IPS-NIHi11 (cell line): ENCODE results near the gene IER5L.

Experiments
- DNase-seq: peaks from one replicate; pipeline ENCODE4 v3.0.0; 2012; ENCODE audit warnings: mixed read lengths, low spot score

The IER5L gene

GRCh38 chr9:129160712-129161533, 17.1 kb downstream of the IER5L start:
- DNase-seq, result no peak

DNA sequence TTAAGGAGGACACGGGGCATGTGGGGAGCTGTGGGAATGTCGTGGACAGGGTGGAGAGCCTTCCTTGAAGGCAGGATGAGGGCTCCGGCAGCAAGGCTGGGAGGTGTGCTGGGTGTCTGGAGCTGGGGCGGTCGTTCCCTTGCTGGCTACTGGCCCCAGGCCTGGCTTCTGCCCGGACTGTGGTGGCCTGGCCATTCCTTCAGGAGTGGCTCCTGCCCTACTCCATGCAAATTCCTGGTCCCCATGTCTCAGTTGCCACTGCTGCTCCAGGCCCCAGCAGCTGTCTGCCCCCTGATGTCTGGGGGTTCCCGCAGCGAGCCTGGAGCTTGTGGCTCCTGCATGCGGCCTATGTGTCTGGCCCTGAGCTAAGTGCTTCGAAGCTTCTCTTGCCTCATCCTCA, 21.9 kb downstream of the IER5L start:
- no peak for DNase-seq

DNA sequence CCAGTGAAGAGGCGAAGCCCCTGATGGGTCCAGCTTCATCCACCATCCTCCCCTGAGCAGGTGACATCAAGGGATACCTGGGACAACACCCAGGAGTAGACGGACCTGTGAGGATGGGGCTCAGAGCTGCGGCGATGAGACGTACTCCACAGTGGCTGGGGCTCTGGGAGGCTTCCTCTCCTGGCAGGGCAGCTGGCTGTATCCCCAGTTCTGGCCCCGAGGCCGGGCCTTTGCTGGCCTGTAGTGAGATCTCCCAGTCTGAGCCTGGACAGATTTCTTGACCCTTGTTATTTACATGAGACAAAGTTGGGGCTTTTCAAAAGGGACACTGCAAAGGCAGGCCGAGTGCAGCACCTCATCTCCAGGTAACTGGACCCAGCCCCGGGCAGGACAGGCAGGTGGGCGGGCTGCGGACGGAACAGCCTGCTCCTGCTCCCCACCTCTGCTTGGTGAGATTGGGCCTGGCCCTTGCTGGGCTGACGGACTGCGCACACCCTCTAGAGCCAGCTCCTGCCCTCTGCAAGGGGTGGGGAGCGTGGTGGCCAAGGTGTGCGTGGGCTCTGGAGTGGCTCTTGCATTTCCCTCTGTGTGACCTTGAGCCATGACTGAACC, 23.1 kb downstream of the IER5L start:
- no peak for DNase-seq

DNA sequence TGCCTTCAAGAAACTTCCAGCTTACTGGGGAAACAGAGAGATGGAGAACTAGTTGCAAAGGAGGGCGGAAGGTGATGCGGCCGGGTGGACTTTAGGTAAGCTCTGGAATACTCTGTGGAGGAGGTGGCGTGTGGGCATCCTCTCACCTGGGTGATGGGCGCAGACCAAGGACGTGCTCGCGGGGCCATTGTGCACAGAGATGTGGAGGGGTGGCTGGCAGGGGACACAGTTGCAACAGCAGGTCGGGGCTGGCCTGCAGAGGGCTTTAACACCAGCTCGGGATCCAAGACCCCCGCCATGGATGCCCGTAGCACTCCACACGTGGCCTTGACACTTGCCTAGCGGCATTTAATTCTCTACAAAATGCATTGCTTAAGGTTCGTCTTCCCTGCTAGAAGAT, 26.6 kb downstream of the IER5L start:
- no peak for DNase-seq

- no peak for DNase-seq
Measured at GRCh38 chr9:129150672-129151211, 27.3 kb downstream of the IER5L start.

DNA sequence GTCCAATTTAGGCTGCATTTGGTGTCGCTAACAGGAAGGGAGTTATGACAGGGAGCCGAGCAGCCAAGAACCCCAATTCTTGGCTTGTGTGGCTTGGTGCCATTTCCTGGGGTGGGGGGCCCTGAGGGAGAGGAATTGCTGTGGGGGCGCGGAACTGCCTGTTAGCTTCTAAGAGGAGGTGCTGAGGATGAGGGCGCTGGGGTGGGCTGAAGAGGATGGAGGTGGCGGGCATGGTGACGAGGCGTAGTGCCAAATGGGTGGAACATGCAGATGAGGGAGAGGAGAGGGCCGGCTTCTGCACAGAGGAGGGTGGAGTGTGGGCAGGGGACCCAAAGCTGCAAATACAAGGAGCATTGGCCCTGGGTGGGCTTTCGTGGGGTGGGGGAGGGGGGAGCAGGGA, 27.9 kb downstream of the IER5L start:
- no peak for DNase-seq

GRCh38 chr9:129149442-129149841, 28.6 kb downstream of the IER5L start:
- no peak for DNase-seq

DNA sequence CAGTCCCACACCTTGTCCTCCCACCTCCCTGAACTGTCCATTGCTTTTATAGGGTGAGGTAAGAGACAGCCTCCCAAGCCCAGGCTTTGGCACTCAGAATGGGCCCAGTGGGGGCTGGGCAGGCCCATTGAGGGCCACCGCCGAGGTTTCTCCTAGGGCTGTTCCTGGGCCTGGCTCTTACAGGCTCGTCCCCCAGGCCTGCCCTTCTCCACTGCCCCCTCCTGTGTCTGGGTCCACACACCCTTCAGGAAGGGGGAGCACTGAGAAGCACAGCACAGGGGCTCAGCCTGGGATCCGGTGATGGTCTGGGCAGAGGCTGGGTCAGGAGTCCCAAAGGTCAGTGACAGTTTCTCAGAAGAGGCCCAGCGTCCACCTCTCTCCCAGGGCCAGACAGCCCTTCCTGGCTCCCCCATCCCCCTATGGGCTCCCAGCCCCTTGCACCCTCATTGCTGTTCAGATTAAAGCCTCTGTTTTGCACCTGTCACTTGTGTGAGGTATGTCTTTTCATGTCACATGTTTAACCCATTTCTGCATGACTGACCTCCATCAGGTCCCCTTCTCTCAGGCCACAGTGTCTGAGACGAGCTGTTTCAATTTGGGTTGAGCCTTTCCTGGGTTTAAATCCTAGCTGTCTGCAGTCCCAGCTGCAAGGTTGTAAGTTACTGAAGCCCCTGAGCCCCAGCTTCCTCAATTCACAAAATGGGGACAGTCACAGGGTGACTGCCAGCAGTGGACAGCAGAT, 29.4 kb downstream of the IER5L start:
- no peak for DNase-seq

- DNase-seq, result no peak
Measured at GRCh38 chr9:129146441-129146941, 31.6 kb downstream of the IER5L start.

DNA sequence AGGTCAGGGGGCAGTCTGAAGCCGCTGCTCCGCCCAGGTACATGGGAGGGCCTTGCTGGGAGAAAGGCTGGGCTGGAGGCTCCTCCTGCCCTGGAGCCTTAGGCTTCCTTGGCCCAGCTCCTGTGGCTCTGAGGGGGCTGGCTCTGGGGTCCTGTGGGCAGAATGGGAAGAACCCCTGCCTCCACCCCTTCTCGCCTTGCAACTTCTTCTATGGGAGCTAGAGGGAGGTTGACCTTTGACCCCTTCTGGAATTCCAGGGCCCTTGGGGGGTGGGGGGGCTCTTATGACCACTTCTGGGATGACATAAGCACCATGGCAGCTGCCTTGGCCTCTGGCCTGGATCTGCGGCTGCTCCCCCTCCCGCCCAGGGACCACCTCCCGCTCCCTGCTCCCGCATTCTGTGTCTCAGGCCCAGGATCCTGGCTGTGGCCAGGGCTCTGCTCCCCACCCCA, 32.2 kb downstream of the IER5L start:
- peak; percentile 90 for DNase-seq

DNA sequence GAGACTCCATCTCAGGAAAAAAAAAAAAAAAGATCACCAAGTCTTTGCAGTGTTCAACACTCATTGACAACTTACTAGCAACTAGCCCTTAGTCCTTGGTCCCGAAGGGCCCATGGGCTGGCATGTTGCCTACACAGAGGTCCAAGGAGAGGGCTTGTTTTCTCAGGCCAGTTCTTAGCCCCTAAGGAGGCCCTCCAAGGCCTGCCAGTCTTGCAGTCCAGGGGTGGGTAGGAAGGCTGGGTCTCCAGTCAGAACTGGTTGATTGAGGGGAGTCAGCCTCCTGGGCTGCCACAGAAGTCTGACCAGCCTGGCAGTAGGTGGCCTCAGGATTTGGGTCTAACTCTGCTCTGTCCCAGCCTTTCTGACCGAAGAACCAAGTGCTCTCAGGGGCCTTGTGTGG, 32.7 kb downstream of the IER5L start:
- DNase-seq, result no peak

GRCh38 chr9:129143031-129143927, 34.8 kb downstream of the IER5L start:
- DNase-seq, result peak; percentile 80

DNA sequence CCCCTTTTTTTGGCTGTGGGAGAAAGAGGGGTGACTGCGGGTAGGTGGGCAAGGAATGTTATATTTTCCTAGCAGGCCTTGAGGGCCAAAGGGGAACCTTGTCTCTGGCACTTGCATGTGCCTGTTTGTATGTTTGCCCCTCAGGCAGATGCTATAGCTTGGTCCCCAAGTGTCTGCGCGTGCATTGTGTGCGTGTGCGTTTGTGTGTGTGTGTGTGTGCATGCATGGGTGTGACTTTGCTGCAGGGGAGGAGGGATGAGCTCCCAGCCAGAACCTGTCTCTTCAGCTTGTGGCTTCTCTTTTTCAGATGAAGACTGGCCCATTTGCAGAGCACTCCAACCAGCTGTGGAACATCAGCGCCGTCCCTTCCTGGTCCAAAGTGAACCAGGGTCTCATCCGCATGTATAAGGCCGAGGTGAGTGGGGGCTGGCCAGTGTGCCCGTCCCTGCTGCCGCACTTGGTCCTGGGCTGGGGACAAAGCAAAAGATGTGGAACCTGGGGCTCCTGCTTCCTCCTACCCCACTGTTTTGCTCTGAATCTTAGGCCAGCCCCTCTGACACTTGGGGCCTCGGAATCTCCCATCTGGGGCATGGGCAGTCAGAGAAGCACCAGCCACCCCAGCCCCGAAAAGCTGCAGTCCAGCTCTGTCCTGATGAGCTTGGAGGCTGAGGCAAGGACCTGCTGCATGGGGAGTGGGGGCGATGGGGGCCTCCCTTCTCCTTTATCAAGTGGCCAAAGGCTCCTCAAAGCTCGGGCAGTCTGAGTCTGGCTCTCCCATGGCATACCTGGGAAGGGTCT, 35.7 kb downstream of the IER5L start:
- DNase-seq, result no peak

DNA sequence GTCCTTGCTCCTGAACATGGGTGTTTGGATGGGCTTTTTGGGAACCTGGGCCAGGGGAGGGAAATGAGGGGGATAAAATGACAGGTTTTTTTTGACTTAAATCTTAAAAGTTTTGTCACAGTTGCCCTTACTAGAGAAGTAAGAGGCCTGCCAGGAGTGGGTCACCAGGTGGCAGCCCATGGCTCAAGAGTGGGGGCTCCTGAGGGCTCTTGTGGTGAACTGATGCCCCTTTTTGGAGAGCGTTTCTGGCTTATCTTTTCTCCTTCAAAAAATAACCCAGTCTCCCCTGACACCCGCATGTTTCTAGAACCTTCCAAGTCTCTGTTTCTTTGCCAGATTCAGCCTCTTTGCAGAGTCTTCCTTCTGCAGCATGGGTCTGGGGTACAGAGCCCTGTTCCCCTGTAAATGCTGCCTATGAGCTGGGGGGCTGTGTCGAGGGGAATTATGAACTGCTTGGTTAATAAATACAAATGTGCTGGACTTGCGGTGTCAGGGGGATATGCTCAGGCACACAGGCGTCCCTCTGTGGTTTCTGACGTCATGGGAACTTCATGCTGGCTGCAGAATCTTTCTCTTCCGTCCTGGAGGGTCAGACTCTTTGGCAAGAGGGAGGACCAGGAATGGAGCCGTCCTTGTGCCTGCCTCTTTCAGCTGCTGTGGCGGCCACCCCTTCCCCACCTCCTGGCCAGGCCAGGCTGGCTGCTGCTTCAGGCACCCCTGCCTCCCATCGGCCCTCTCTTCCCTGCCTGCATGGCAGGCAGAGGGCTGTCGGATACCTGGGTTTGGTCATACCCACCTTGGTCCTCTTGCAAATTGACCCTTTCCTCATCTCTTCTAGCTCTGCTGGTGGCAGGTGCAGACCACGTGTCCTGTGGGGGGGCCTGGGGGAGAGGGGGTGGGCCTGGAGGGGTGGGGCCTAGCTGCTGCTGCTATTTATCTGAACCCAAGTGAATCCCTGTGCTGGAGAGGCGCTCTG, 36.7 kb downstream of the IER5L start:
- DNase-seq, result no peak

DNA sequence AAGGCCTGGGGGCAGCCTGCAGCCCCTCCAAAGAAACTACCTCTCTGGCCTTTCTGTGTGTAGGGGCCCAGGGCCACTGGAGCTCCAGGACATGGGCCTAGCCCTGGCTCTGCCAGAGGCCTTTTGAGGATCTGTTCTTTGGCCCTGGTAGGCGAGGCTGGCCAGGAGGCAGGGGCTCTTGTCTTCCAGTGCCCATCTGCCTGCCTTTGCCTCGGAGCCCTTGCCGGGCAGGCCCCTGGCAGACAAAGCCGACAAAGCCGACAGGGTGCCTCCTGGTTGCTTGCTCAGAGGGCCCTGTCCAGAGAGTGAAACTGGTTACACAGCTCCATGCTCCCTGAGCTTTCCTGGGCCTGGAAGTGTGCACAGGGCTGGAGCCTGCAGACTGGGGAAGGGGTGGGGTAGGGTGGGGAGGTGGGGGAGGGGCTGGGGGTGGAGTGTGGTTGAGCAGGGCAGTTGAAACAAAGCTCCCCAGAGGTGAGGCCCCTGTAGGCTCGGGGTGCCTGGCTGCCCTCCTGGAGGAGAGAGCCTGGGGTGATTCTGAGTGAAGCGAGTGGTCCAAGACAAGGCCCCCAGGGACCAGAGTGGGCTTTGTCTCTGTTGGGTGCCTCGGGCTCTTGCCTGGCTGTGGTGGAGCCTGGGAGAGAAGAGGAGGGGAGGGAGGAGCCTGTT, 37.5 kb downstream of the IER5L start:
- no peak for DNase-seq

GRCh38 chr9:129139993-129140396, 38.1 kb downstream of the IER5L start:
- DNase-seq, result peak; percentile 84

- DNase-seq, result peak; percentile 81
Measured at GRCh38 chr9:129139233-129139992, 38.6 kb downstream of the IER5L start.
